ENCODE data around the gene RABGEF1.
A peak's percentile ranks its signal among the peaks of the same experiment; 100 is the strongest.
"Not testable (repeated sequence)": the region's sequence is repeated elsewhere in the genome, so short reads cannot be mapped to it uniquely, and the experiment has no call there.

RABGEF1 gene

DNA sequence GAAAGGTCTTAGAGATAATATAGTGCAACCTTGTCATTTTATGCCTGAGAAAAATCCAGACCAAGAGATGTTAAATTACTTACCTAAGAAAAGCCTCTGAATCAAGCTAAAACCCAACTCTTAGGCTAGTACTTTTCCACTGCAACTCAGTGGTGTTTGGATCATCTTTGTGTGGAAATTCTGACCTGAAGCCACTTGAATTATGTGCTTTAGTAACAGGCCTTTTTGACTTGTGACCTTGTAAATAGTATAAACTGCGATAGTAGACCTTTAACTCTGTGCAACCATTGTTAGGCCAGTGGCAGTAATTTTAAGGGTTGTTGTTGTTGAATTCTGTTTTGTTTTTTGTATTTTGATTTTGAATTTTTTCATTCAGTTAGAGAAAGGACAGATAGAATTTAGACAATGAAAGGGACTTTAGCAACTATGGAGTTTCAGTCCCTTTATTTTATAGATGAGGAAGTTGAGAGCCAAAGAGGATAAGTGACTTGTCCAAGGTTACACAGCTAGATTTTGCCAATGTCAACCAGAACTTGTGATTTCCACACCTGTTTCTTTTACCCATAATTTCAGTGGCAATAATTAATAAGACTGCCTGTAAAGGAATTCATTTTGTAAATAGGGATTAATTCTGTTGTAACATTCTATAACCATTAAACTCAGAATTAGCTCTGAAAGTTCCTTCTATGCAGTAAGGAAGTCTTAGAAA lies 43.5 kb downstream of the RABGEF1 start:
- H3K27ac Mint-ChIP-seq, H3K4me3 Mint-ChIP-seq, H3K27me3 Mint-ChIP-seq, H3K9me3 Mint-ChIP-seq, DNase-seq: not testable (repeated sequence)
- peaks cover 15% of the 10 kb centered on the region for H3K4me1 Mint-ChIP-seq (ENCODE audit: low read depth)
- H3K36me3 Mint-ChIP-seq (ENCODE audit: low read depth) = peaks cover 80% of the 10 kb centered on the region

DNA sequence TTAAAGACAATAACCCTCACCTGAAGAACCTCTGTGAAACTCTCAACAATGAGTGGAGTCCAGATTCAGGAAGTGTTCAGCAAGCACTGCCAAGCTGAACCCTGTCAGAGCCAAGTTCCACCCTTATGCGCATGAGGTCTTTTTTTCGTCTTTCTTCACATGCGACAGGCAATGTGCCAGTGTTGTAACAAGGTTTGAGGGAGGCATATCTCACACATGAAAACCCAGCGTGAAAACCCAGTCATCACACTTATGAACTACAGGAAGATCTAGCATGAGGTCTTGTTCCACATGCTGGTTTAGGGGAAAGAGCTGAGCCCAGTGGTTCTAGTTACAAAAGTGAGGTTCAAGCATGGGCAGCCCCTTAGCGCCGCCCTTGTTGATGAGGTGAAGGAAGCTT lies 49.7 kb downstream of the RABGEF1 start:
- no peaks in the 10 kb centered on the region for H3K4me1 Mint-ChIP-seq (ENCODE audit: low read depth)
- no peaks in the 10 kb centered on the region for H3K27me3 Mint-ChIP-seq
- no peak for DNase-seq
- no peak overlapping the region for H3K4me3 Mint-ChIP-seq
- peaks cover 83% of the 10 kb centered on the region for H3K36me3 Mint-ChIP-seq (ENCODE audit: low read depth)
- H3K27ac Mint-ChIP-seq = peak overlapping the region; percentile 16
- H3K9me3 Mint-ChIP-seq = no peaks in the 10 kb centered on the region

DNA sequence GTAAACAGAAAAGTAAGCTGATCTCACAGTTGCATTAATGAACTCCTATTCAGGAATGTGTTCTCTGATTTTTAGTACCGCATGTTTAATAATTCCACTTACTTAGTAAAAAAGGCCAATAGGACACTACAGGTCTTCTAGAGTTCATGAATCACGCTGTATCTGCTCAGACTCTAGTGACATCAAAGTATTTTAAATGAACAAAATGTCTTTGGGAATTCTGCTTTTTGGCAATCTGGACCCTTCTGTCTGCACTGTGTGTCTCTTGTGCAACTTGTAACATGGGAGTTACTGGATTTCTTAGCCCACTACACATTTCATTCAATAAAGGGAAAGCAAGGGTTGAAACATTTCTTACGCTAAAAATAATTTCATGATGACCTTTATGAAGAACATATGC lies 50.2 kb downstream of the RABGEF1 start:
- H3K27ac Mint-ChIP-seq = no peak overlapping the region
- peaks cover 83% of the 10 kb centered on the region for H3K36me3 Mint-ChIP-seq (ENCODE audit: low read depth)
- no peak overlapping the region for H3K4me3 Mint-ChIP-seq
- no peak for DNase-seq
- no peaks in the 10 kb centered on the region for H3K9me3 Mint-ChIP-seq
- H3K4me1 Mint-ChIP-seq (ENCODE audit: low read depth) = no peaks in the 10 kb centered on the region
- no peaks in the 10 kb centered on the region for H3K27me3 Mint-ChIP-seq

DNA sequence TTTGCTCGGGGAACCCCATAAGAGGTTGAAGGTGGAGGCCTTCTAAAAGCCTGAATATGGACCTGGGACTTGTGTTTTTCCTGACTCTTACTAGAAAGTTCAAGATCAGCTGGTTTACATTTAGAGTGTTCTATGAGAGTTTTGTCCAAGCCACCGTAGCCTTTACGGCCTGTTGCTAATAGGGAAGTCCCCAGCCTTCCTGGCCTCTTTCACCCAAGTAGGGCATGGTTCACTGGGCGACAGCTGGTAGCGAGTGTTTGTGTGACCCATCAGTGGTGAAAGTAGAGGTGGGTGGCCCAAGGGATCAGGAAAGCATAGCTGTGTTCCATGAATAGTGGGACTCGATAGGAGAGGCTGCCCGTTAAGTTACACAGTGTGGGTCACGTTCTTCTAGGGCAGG lies 60.1 kb downstream of the RABGEF1 start:
- H3K4me3 Mint-ChIP-seq = no peak overlapping the region
- H3K4me1 Mint-ChIP-seq (ENCODE audit: low read depth) = no peaks in the 10 kb centered on the region
- DNase-seq = no peak
- no peak overlapping the region for H3K27ac Mint-ChIP-seq
- no peaks in the 10 kb centered on the region for H3K9me3 Mint-ChIP-seq
- no peaks in the 10 kb centered on the region for H3K27me3 Mint-ChIP-seq
- peaks cover 94% of the 10 kb centered on the region for H3K36me3 Mint-ChIP-seq (ENCODE audit: low read depth)

DNA sequence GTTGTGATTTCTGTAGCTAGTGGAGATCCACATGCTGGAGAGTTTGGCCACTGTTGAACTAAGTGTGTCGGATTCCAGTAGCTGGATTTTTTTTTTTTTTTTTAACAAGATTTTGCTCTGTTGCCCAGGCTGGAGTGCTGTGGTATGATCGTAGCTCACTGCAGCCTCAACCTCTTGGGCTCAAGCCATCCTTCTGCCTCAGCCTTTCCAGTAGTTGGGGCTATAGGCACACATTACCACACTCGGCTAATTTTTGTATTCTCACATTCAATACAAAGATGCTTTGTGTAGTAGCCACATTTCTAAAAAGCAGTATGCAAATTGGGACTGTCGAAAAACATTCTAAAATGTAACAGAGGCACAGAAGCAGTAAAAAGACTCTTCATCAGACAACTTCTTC lies 63.5 kb downstream of the RABGEF1 start:
- Mint-ChIP-seq H3K4me1 (ENCODE audit: low read depth) (no peaks in the 10 kb centered on the region), H3K27me3 (no peaks in the 10 kb centered on the region), H3K4me3 (no peak overlapping the region), H3K27ac (no peak overlapping the region), H3K36me3 (ENCODE audit: low read depth) (peaks cover 96% of the 10 kb centered on the region), H3K9me3 (no peaks in the 10 kb centered on the region)
- no peak for DNase-seq

DNA sequence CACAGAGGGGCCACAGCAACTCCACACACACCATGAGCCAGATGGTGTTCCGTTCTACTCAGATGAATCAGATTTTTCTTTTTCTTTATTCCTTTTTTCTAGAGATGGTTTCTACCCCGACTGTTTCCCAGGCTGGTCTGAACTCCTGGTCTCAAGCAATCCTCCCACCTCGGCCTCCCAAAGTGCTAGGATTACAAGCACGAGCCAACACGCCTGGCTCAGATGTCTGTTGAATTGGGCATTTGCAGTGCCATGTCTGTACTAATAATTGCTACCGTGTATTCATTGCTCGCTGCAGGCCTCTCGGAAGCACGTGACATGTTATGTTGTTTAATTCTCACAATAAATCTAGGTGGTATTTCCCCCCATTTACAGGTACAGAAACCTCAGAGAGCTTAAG lies 67.2 kb downstream of the RABGEF1 start:
- Mint-ChIP-seq H3K27me3 (no peaks in the 10 kb centered on the region), H3K9me3 (no peaks in the 10 kb centered on the region), H3K36me3 (ENCODE audit: low read depth) (peaks cover 91% of the 10 kb centered on the region), H3K4me3 (no peak overlapping the region), H3K27ac (no peak overlapping the region), H3K4me1 (ENCODE audit: low read depth) (no peaks in the 10 kb centered on the region)
- DNase-seq = no peak

DNA sequence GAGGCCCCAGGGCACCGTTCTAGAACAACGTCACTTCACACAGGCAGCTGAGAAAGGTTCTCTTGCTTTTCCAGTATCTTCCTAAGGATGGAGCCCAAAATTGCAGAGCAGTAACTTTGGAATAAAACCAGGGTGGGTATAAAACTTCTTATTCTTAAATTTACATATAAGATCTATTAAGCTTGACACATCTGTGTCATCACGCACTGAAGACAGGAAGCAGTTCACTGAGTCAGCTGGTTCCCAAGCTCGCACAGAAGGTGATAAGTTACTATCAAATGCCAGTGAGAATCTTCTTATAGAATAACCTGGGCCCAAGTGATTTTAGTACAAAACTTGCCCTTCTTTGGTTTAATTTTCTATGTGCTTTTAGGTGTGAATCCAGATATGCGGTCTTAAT lies 70.2 kb downstream of the RABGEF1 start:
- DNase-seq = no peak
- H3K4me1 Mint-ChIP-seq (ENCODE audit: low read depth) = no peaks in the 10 kb centered on the region
- no peaks in the 10 kb centered on the region for H3K27me3 Mint-ChIP-seq
- H3K36me3 Mint-ChIP-seq (ENCODE audit: low read depth) = peaks cover 68% of the 10 kb centered on the region
- no peak overlapping the region for H3K27ac Mint-ChIP-seq
- H3K4me3 Mint-ChIP-seq = no peak overlapping the region
- no peaks in the 10 kb centered on the region for H3K9me3 Mint-ChIP-seq

DNA sequence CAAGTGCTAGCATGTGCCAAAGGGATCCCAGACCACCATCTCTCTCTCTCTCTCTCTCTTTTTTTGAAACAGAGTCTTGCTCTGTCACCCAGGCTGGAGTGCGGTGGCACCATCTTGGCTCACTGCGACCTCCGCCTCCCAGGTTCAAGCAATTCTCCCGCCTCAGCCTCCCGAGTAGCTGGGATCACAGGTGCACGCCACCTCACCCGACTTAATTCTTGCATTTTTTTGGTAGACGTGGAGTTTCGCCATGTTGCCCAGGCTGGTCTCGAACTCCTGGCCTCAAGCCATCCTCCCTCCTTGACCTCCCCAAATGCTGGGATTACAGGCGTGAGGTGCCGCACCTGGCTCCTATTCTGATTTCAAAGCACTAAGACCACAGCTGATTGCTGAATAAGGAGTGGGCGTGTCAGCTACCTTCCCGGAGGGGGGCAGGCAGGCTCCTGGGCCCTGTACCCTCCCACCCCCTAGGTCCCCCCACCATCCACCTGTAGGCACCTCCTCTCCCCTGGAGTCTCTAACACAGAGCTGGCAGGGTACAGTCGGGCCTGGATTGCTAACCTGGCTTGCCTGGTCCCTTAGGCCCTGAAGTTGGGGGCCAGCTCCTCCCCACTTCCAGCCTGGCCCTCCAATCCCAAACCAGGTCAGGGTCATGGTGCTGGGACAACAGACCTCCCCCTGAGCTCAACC lies 74.8 kb downstream of the RABGEF1 start:
- H3K27ac Mint-ChIP-seq; H3K9me3 Mint-ChIP-seq; DNase-seq; H3K27me3 Mint-ChIP-seq; H3K4me3 Mint-ChIP-seq; H3K4me1 Mint-ChIP-seq (ENCODE audit: low read depth): not testable (repeated sequence)
- H3K36me3 Mint-ChIP-seq (ENCODE audit: low read depth) = peaks cover 27% of the 10 kb centered on the region

DNA sequence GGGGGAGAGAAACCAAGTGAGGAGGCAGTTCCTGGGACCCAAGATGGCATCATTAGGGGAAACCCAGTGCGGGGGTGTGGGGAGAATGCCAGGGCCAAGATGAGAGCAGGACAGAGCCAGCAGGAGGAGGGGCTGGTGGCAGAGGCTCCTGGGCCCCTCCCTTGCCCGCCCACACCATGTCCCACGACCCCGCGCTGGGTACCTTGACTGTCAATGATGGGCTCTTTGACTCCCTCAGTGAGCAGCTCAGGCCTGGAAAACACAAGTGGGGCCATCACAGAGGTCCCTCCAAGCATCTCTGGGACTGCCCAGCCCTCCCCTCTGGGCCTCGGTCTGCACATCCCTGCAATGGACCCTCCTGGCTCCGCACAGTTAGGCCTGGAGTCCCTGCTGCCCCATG lies 75.4 kb downstream of the RABGEF1 start:
- Mint-ChIP-seq H3K27ac (no peak overlapping the region), H3K36me3 (ENCODE audit: low read depth) (peaks cover 21% of the 10 kb centered on the region), H3K4me1 (ENCODE audit: low read depth) (peaks cover 2% of the 10 kb centered on the region), H3K4me3 (no peak overlapping the region), H3K9me3 (no peaks in the 10 kb centered on the region), H3K27me3 (no peaks in the 10 kb centered on the region)
- no peak for DNase-seq

DNA sequence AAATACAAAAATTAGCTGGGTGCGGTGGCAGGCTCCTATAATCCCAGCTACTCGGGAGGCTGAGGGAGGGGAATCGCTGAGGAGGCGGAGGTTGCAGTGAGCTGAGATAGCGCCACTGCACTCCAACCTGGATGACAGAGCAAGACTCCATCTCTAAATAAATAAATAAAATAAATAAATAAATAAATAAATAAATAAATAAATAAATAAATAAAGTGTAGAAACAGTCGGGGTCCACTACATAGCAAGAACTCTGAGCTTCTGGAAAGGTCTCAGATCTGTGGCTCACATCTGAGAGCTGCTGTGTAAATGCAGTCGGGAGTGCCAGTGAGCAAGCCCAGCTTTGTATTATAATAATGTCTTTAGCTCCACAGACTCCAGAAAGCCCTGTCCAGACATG lies 76.1 kb downstream of the RABGEF1 start:
- not testable (repeated sequence) for H3K4me1 Mint-ChIP-seq (ENCODE audit: low read depth); H3K9me3 Mint-ChIP-seq; DNase-seq; H3K4me3 Mint-ChIP-seq; H3K27ac Mint-ChIP-seq; H3K27me3 Mint-ChIP-seq
- H3K36me3 Mint-ChIP-seq (ENCODE audit: low read depth) = peaks cover 15% of the 10 kb centered on the region

DNA sequence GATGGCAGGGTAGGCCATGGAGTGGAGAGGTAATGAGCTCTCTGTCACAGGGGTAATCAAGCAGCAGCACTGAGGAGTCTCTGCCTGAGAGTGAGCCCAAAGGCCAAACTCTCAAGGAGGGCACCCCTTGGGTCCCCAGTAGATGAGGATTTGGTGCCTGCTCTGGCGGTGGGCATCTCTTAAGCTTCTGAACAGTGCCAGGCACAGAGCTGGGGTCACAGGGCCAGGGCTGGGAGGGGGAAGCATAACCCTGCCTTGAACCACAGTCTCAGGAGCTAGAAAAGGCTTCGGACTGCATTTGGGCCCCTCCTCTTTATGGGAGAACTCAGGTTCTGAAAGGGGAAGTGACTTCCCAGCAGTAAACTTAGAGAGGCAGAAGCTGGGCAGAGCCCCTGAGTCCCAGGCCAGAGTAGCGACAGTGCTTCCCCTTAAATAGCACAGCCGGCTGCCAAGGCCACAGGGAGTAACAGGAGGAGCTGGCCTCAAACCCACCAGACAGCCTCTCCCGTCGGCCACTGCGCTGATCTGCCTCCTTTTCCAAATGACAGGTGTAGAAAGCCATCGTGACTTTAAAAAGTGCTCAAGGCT lies 76.8 kb downstream of the RABGEF1 start:
- not testable (repeated sequence) for H3K4me3 Mint-ChIP-seq; H3K4me1 Mint-ChIP-seq (ENCODE audit: low read depth); H3K27ac Mint-ChIP-seq; H3K36me3 Mint-ChIP-seq (ENCODE audit: low read depth); H3K9me3 Mint-ChIP-seq; H3K27me3 Mint-ChIP-seq; DNase-seq

DNA sequence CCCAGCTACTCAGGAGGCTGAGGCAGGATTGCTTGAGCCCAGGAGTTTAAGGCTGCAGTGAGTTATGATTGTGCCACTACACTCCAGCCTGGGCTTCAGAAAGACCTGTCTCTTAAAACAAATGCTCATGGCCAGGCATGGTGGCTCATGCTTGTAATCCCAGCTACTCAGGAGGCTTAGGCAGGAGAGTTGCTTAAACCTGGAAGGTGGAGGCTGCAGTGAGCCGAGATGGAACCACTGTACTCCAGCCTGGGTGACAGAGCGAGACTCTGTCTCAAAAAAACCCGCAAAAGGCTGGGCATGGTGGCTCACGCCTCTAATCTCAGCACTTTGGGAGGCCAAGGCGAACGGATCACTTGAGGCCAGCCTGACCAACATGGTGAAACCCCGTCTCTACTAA lies 77.4 kb downstream of the RABGEF1 start:
- H3K27ac Mint-ChIP-seq; H3K36me3 Mint-ChIP-seq (ENCODE audit: low read depth); H3K9me3 Mint-ChIP-seq; H3K27me3 Mint-ChIP-seq; H3K4me3 Mint-ChIP-seq; DNase-seq; H3K4me1 Mint-ChIP-seq (ENCODE audit: low read depth): not testable (repeated sequence)

DNA sequence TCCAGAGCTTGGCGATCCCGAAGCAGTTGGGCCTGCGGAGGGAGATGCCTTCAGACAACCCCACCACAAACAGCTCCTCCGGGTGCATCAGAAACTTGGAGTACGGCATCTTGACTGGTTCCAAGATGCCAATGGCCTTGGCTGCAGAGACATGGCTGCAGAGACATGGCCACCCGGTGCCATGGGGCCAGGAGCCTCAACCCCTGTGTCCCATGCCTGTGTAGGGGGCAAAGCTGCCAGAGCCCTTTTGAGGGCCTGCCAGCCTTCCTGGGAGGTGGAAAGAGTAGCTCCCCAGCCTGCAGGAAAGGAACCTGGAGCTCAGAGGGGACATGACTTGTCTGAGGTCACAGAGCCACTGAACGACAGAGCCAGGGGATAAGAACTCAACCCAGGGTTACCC lies 83.5 kb downstream of the RABGEF1 start:
- H3K4me1 Mint-ChIP-seq (ENCODE audit: low read depth) = no peaks in the 10 kb centered on the region
- DNase-seq = no peak
- no peaks in the 10 kb centered on the region for H3K27me3 Mint-ChIP-seq
- H3K36me3 Mint-ChIP-seq (ENCODE audit: low read depth) = no peaks in the 10 kb centered on the region
- H3K27ac Mint-ChIP-seq = no peak overlapping the region
- H3K9me3 Mint-ChIP-seq = no peaks in the 10 kb centered on the region
- no peak overlapping the region for H3K4me3 Mint-ChIP-seq

DNA sequence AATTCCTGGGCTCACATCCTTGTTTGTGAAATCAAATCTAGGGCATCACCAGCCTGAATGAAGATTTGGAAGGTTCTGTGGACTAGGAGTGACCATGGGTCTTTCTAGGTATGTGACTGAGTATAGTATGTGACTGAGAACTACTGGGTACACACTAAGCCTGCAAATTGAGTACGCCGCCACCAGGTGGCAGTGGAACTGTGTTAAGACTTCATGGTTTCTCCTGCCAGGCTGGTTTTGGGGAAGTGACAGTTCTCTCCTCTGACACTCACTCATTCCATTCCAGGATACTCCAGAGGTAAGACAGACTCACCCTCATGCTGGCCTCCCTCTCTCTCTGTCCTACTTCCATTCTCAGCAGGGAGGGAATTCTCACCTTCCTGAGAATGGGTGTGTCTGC lies 85.0 kb downstream of the RABGEF1 start:
- not testable (repeated sequence) for H3K27ac Mint-ChIP-seq; H3K9me3 Mint-ChIP-seq; H3K4me1 Mint-ChIP-seq (ENCODE audit: low read depth); H3K36me3 Mint-ChIP-seq (ENCODE audit: low read depth); H3K27me3 Mint-ChIP-seq; H3K4me3 Mint-ChIP-seq
- peak; percentile 62 for DNase-seq

DNA sequence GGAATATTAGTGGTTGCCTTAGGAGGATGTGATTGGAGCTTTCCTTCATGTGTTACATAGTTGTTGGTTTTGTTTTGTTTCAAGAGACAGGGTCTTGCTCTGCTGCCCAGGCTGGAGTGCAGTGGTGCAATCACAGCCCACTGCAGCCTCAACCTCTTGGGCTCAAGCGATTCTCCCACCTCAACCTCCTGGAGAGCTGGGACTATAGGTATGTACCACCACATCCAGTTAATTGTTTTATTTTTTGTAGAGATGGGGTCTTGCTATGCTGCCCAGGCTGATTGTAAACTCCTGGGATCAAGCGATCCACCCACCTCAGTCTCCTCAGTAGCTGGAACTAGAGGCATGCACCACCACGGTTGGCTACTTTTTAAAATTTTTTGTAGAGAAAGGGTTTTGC lies 86.1 kb downstream of the RABGEF1 start:
- no peak overlapping the region for H3K27ac Mint-ChIP-seq
- H3K9me3 Mint-ChIP-seq = no peaks in the 10 kb centered on the region
- no peaks in the 10 kb centered on the region for H3K36me3 Mint-ChIP-seq (ENCODE audit: low read depth)
- no peaks in the 10 kb centered on the region for H3K4me1 Mint-ChIP-seq (ENCODE audit: low read depth)
- H3K27me3 Mint-ChIP-seq = no peaks in the 10 kb centered on the region
- H3K4me3 Mint-ChIP-seq = no peak overlapping the region
- DNase-seq = no peak

Measured in activated T-cell treated with anti-CD3 and anti-CD28 coated beads, Interleukin-2, amount 50 U/mL, for 24 hours (primary cell).